IPS-18c (cell line): Measurements from ENCODE around the gene MET.
"Not testable (repeated sequence)": the region's sequence is repeated elsewhere in the genome, so short reads cannot be mapped to it uniquely, and the experiment has no call there.

Experiments
- H3K4me3 ChIP-seq: 2 replicates; pipeline ENCODE4 v1.7.0; 2013; ENCODE audit warnings: low read depth, mild to moderate bottlenecking, low read length, moderate library complexity; ENCODE audit not compliant: insufficient read depth
- H3K9me3 ChIP-seq: one replicate; pipeline ENCODE4 v1.6.1; 2013; ENCODE audit warnings: mild to moderate bottlenecking, low read length, moderate library complexity; ENCODE audit not compliant: control insufficient read depth, insufficient read depth

The MET gene

DNA sequence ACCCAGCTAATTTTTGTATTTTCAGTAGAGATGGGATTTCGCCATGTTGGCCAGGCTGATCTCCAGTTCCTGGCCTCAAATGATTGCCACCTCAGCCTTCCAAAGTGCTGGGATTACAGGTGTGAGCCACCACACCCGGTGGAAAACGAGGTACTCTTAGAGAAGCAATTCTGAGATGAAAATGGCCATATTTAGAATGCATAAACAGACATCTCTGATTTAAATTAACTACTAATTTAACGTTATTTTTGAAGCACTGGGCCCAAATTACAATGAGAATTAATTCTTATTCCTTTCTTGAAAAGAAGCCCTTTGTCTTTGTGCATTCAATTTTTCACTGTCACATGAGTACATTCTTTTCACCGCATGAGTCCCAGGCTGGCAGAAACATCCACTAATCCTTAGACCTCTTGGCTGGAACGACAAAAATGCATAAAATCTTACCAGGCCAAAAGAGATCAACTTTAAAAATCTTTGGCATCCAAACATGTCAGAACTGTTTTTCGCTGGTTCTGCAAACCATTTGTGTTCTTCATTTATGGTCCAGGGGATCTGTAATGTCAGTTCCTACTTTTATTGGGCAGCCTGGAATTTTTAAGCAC, 130.2 kb downstream of the MET start:
- Histone ChIP-seq H3K9me3 (no peaks in the 10 kb centered on the region), H3K4me3 (no peak overlapping the region)

DNA sequence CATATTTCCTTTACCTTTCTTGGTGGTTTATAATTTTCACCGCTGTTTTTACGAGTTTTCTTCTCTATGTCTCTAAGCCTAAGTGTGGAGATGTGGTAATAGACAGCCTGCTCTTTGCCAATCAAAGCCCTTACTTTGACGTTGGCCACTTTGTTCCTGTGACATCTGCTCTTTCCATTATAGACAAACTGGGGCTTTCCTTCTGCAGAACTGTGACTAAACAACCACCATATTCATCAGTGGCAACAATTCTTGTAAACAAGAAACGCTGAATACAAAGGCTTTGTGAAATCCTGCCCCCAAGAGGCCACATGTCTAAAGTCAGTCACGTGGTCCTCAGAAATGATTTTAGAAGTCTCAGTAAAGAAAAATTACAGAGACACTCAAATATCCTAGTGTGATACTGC, 130.8 kb downstream of the MET start:
- H3K9me3 ChIP-seq = no peaks in the 10 kb centered on the region
- no peak overlapping the region for H3K4me3 ChIP-seq

DNA sequence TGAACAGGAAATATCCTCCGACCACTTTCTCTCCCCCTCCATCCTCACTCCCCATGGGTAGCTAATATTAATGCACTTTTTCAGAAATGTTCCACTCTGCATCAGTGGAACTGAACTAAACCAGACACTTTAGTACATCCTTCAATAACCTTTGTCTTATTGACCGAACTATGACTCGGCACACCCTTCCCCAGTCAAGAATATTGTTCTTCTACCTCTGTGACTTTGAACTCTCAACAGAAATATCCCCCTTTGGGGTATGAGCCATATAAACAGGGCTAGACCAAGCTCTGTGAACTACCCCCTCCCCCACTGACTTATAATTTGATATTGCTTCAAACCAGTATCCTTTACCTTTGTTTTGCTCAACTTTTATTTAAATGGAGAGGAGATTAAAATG, 132.5 kb downstream of the MET start:
- no peak overlapping the region for H3K4me3 ChIP-seq
- no peaks in the 10 kb centered on the region for H3K9me3 ChIP-seq

DNA sequence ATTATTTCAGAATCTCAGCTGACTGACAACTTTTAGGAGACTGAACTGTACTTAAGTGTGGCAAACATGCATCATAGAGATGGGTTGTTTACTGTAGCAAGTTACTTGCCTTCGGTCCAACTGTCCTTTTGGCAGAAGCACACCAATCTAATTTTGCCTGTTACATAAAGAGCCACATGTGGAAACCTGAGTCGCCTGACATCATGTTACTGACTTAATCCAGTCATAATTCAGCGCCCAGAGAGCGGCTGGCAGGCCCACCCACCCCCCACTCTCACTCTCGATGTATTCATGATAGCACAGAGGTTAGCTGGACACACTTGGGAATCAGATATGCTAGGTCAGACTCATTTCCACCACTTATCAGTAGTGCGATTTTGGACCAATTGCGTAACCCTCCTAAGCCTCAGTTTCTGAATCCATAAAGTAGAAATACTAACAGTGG, 133.1 kb downstream of the MET start:
- no peaks in the 10 kb centered on the region for H3K9me3 ChIP-seq
- no peak overlapping the region for H3K4me3 ChIP-seq

DNA sequence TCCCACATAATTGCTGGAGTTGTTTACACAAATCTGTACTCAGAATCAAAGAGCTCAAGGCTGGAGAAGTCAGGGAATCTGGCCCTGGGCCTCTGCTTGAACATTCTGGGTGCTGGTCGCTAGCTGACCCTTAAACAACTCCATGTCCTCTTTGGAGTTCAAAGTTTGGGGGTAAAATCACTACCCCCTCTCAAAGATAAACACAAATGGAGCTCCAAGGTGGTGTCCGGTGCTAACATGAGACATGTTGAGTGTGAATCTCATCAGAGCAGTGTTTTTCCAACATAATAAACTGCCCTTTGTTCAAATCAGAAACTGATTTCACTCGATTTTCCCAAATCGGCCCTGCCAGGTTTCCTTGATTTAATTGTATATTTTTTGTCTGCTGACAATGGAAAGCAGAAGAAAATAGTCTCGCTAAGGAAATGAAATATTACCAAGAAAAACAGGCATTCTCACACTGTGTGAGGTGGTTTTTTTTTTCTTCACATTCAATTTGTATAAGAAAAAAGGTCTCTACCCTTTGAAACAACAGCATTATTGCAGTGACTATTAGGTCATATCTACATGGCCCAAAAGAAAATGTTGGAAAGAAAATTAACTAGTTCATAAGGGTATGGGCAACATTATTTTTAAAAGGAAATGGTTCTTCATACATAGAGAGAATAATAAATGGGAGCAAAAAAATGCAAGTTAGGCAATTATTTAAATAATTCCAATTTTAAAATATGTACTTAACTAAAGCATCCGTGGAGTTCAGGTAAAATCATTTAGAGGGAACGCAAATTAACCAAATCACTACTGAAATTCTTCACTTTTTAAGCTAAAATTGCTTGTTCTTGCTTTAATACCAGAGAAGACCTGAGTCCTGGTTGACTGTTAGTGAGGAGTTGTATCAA, 134.3 kb downstream of the MET start:
- Histone ChIP-seq H3K4me3 (no peak overlapping the region), H3K9me3 (no peaks in the 10 kb centered on the region)

DNA sequence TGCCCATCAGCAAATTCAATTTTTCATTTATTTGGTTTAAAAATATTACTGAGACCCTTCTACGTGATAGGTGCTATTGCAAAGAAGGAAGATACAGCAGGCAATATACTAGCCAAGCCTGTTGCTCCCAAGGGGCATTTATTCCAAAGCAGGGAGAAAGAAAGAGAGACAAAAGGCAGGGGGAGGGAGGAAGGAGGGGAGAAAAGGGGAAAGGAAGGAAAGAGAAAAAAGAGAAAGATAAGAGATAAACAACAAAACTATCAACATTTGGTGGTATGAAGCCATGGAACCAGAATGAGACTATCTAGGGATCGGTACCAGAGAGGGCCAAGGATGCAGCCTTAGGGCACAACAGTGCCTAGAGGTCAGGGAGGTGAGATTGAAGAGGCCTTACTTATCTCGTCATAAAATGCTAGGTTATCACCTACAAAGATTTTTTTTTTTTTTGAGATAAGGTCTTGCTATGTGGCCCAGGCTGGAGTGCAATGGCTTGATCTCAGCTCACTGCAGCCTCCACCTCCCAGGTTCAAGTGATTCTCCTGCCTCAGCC, 135.1 kb downstream of the MET start:
- no peaks in the 10 kb centered on the region for H3K9me3 ChIP-seq
- no peak overlapping the region for H3K4me3 ChIP-seq

DNA sequence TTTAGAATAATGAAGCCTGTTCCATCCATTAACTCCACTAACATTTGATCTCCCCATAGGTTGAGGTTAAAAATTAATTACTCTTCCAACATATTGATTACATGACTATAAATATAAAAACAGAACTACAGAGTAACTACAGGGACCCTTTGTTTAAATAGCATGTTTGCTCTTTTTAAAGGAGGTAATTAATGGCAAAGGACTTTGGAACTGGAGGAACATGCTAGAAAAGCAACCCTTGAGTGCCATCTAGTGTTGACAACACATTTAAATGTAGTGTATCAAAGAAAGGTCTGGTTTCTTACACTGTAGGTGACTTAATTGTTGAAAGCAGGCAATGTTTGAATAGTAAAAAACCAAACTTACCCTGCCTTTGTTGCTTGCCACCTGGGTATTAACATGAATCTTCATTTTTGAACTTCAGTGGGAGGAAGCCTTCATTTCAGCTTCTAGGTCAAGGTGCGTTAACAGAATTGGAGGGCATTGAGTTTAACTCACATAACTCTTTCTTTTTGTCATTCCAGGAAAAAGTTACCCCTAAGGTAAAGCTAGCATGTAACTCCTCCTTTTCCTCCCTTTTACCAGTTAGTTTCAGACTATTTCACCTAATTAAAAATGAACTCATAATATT, 137.8 kb downstream of the MET start:
- Histone ChIP-seq H3K4me3 (no peak overlapping the region), H3K9me3 (no peaks in the 10 kb centered on the region)

DNA sequence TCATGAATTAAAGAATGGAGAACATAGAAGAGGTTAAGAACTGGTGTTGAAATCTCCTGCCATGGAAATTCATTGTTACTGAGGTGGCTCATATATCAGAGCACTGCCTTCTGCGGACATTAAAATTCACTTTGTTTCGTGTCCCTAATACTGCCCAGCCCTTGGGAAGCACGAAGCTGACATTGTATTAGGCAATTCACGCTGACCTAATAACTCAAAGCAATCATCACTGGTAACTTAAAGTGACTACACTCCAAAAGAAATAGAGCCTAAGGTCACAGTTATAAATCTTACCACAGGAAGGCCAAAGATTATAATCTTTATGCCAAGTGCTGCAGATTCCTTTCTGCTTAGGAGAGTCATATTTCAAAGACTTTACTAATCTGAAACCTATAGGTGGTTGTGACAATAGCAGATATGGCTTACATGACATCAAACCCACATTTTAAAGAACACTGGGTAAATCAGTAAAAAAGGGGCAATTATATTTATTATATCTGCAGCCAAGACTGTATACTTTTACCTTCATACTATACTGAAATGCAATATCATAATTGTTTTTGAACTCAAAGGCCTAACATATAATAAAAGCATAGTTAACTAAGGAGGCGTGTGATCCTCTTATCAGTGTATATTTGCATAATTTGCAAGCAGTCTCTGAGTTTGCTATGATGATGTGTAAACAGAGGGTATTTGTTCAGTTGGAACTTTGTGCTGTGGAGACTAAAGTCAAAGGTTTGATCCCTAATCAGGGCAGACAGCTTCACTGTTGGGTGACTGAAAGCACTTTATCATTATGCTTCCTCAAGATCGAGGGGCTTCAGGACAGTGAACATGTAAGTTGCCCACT, 138.5 kb downstream of the MET start:
- Histone ChIP-seq H3K9me3 (no peaks in the 10 kb centered on the region), H3K4me3 (no peak overlapping the region)

DNA sequence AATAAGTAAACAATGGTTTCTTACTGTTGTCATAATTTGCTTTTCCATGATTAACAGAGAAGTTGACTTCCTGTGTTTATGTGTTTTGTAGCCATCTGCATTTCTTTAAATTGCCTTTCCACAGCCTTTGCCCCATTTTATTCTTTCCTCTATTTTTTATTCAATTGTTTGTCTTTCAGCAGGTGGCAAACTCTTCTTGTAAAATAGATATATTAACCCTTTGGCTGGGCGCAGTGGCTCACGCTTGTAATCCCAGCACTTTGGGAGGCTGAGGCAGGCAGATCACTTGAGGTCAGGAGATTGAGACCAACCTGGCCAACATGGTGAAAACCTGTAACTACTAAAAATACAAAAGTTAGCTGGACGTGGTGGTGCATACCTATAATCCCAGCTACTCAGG, 139.8 kb downstream of the MET start:
- H3K9me3 ChIP-seq = no peaks in the 10 kb centered on the region
- no peak overlapping the region for H3K4me3 ChIP-seq

DNA sequence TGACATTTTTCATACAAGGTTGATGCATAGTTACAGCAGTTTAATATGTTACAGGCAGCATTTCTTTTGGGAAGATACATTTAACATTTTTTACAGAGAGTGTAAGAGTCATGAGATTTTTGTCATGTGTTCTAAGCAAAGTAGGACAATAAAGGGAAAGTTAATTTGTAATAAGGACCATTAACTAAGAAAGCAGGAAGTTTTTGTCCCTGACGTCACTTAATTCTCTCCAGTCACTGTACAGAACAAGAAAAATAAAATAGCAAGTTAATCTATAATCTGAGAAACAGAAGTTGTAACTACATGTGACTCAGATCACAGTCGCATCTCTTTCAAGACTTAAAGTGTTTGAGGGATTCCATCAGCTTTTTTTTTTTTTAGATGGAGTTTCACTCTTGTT, 140.9 kb downstream of the MET start:
- H3K4me3 ChIP-seq = no peak overlapping the region
- H3K9me3 ChIP-seq = no peaks in the 10 kb centered on the region

DNA sequence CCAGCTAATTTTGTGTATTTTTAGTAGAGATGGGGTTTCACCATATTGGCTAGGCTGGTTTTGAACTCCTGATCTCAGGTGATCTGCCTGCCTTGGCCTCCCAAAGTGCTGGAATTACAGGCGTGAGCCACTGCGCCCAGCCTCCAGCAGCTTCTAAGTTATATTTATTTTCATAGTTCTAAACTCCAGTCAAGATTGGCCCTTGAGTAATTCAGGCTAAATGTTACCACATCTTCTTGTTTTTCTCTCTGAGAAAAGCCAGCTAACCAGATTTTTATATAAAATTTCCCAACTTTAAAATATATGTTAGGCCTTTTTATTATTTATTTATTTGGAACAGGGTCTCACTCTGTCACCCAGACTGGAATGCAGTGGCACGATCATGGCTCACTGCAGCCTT, 141.4 kb downstream of the MET start:
- H3K4me3 ChIP-seq, H3K9me3 ChIP-seq: not testable (repeated sequence)

DNA sequence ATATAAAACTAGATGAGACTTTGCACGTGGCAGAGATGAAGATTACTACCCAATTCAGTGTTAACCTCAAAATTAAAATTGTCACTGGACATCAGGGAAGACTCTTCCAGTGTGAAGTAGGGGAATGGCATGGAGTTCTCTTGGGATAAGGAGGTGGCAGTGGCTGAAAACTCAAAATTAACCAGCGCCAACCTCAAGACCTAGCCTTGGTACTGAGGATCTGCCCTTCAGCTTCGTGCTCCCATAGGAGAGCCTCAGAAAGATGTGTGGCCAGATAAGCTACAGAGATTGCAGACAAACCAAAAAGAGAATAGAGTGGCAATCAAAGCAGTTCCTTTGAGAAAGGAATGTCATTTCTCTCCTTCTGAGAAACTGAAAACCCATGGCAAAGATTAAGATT, 143.0 kb downstream of the MET start:
- no peak overlapping the region for H3K4me3 ChIP-seq

DNA sequence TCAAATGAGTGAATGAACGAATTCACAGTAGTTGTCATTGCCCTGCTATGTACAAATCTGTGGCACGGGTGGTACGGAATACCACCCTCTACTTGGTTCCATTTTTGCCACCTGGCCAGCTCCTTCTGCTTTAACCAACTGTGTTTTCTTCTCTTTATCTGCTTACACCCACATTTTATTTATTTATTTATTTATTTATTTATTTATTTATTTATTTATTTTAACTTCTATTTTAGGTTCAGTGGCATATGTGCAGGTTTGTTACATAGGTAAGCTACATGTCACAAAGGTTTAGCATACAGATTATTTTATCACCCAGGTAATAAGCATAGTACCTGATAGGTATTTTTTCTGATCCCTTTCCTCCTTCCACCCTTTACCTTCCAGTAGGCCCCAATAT, 148.2 kb downstream of the MET start:
- no peak overlapping the region for H3K4me3 ChIP-seq

More for the DNA sequence above, 143.0 kb downstream of the MET start:
- no peaks in the 10 kb centered on the region for H3K9me3 ChIP-seq

DNA sequence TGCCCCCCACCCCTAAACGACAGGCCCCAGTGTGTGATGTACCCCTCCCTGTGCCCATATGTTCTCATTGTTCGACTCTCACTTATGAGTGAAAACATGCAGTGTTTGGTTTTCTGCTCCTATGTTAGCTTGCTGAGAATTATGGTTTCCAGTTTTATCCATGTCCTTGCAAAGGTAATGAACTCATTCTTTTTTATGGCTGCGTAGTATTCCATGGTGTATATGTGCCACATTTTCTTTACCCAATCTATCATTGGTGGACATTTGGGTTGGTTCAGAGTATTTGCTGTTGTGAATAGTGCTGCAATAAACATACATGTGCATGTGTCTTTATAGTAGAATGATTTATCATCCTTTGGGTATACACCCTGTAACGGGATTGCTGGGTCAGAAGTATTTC, 149.7 kb downstream of the MET start:
- H3K4me3 ChIP-seq, H3K9me3 ChIP-seq: not testable (repeated sequence)

More for the DNA sequence above, 148.2 kb downstream of the MET start:
- no peaks in the 10 kb centered on the region for H3K9me3 ChIP-seq

DNA sequence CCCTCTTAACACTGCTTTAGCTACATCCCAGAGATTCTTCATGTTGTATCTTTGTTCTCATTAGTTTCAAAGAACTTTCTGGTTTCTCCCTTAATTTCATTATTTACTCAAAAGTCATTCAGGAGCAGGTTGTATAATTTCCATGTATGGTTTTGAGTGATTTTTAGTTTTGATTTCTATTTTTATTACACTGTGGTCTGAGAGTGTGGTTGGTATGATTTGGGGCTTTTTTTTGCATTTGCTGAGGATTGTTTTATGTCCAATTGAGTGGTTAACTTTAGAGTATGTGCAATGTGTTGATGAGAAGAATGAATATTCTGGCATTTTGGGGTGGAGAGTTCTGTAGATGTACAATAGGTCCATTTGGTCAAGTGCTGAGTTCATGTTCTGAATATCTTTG, 152.5 kb downstream of the MET start:
- Histone ChIP-seq H3K9me3 (no peaks in the 10 kb centered on the region), H3K4me3 (no peak overlapping the region)

DNA sequence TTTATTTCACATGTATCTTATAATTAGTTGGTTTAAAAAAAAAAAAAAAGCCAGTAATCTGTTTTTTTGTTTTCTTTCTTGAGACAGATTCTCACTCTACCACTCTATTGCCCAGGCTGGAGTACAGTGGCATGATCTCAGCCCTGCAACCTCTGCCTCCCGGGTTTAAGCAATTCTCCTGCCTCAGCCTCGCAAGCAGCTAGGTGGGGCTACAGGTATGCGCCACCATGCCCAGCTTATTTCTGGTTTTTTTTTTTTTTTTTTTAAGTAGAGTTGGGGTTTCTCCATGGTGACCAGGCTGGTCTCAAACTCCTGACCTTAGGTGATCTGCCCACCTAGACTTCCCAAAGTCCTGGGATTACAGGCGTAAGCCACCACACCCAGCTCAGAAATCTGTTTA, 156.3 kb downstream of the MET start:
- H3K9me3 ChIP-seq = no peaks in the 10 kb centered on the region
- H3K4me3 ChIP-seq = no peak overlapping the region

DNA sequence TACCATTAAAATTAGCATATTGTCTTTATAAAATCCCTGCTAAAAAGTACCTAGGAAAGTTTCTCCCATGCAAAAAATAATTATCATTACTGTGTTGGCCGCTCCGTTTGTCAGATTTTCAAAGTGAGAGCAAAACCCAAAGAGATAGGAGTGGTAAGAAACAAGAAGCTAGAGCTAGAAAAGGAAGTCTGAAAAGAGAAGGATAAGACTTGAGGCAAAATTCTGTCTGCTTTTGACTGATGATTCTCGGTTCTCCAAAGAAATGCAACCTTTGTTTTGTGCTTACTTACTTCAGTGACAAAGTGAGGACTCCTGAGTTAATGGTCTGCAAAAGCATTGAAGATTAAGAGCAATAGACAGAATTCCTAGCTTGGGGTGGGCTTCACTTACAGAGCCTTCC, 157.0 kb downstream of the MET start:
- H3K4me3 ChIP-seq = no peak overlapping the region
- H3K9me3 ChIP-seq = no peaks in the 10 kb centered on the region
